Tibial artery (tissue), 4 donors: Measurements from ENCODE around the gene FBXO9.
"Not testable (repeated sequence)": the region's sequence is repeated elsewhere in the genome, so short reads cannot be mapped to it uniquely, and the experiment has no call there.

Experiments
- DNase-seq, 2 donors: peaks; one replicate each; pipeline ENCODE4 v3.0.0-alpha.2; 2019
- H3K27ac ChIP-seq, 2 donors: fragments of 200-600 bp; sonication (generic) in 1 of 2; 1 replicate in 1 of 2; 2 replicates in 1 of 2; pipeline ENCODE4 v1.5.1; 2018 to 2019; ENCODE audit warnings: mild to moderate bottlenecking in 1 of 2
- H3K27me3 ChIP-seq, 2 donors: fragments of 200-600 bp; sonication (generic) in 1 of 2; one replicate each; pipeline versions ENCODE4 v1.5.1 to v1.6.0; 2016 to 2019
- H3K36me3 ChIP-seq, 3 donors: fragments of 200-600 bp; sonication (generic) in 2 of 3; one replicate each; pipeline ENCODE4 v1.5.1; 2016 to 2019; ENCODE audit warnings: mild to moderate bottlenecking in 2 of 3
- H3K4me1 ChIP-seq, 4 donors: fragments of 200-600 bp; sonication (generic) in 2 of 4; 1 replicate in 3 of 4; 2 replicates in 1 of 4; pipeline ENCODE4 v1.5.1; 2016 to 2019
- H3K4me3 ChIP-seq, 2 donors: fragments of 200-600 bp; sonication (generic) in 1 of 2; 1 replicate in 1 of 2; 2 replicates in 1 of 2; pipeline ENCODE4 v1.5.1; 2018 to 2019; ENCODE audit warnings: mild to moderate bottlenecking in 2 of 2
- H3K9me3 ChIP-seq, 3 donors: fragments of 200-600 bp; sonication (generic) in 1 of 3; one replicate each; pipeline ENCODE4 v1.5.1; 2016 to 2019
- intact Hi-C: fragments of 100-400 bp; cut with DNase I; formaldehyde crosslinking; loops from one replicate; pipeline ENCODE4 v1.15.0; 2023; ENCODE audit warnings: low total_unique reads
- TF ChIP-seq, protein P1 (sequence below), 2 experiments: fragments of 200-600 bp in 1 of 2; fragments of 450-650 bp in 1 of 2; IDR thresholded peaks; one replicate each; pipeline ENCODE4 v1.5.1; 2017 to 2019; ENCODE audit warnings: antibody characterized with exemption in 2 of 2, mild to moderate bottlenecking in 1 of 2, moderate library complexity in 1 of 2

The FBXO9 gene

DNA sequence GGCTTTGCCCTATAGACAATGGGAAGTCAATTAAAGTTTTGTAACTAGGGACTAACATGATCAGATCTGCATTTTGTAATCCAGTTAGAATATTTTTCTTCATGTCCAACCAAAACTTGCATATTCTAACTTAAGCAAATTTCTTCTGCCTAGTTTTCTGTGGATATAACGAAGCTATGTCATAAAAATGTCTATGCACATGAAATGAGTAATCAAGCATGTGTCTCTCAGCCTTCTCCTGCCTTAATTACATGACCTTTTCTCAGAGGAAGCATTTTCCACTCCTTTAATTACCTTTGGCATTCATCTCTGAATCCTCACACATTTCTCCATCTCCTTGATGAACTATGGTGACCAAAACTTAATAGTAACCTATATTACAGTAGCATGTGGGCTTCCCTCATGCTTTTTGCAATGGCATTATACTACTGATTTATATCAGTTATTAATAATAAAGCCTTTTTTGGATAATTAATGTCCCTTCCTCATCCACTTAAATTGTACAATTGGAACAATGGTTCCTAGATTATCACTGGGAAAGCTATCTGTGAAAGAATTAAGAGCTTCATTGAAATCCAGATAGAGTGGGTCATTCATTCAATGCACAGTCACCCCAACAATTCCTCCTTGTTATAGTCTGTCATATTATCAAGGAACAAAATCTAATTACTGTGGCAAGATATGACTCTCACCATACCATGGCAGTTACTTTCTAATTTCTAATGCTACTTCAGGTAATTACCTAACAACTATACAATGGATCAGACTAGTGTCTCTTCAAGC is 19.1 kb upstream of the FBXO9 start:
- Histone ChIP-seq H3K9me3 (no peaks in the 10 kb centered on the region), H3K27me3 (no peaks in the 10 kb centered on the region), H3K36me3 (peaks cover 0 to 4% (median 2%) of the 10 kb centered on the region in 3 donors), H3K4me3 (no peak overlapping the region), H3K27ac (no peak overlapping the region), H3K4me1 (peaks cover 0 to 35% (median 23%) of the 10 kb centered on the region in 4 donors)
- intact Hi-C loops, result no loop called here
- no peak for DNase-seq
- TF ChIP-seq, protein P1, sequence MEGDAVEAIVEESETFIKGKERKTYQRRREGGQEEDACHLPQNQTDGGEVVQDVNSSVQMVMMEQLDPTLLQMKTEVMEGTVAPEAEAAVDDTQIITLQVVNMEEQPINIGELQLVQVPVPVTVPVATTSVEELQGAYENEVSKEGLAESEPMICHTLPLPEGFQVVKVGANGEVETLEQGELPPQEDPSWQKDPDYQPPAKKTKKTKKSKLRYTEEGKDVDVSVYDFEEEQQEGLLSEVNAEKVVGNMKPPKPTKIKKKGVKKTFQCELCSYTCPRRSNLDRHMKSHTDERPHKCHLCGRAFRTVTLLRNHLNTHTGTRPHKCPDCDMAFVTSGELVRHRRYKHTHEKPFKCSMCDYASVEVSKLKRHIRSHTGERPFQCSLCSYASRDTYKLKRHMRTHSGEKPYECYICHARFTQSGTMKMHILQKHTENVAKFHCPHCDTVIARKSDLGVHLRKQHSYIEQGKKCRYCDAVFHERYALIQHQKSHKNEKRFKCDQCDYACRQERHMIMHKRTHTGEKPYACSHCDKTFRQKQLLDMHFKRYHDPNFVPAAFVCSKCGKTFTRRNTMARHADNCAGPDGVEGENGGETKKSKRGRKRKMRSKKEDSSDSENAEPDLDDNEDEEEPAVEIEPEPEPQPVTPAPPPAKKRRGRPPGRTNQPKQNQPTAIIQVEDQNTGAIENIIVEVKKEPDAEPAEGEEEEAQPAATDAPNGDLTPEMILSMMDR (IDR thresholded peaks at IDR 0.05), result no peak

DNA sequence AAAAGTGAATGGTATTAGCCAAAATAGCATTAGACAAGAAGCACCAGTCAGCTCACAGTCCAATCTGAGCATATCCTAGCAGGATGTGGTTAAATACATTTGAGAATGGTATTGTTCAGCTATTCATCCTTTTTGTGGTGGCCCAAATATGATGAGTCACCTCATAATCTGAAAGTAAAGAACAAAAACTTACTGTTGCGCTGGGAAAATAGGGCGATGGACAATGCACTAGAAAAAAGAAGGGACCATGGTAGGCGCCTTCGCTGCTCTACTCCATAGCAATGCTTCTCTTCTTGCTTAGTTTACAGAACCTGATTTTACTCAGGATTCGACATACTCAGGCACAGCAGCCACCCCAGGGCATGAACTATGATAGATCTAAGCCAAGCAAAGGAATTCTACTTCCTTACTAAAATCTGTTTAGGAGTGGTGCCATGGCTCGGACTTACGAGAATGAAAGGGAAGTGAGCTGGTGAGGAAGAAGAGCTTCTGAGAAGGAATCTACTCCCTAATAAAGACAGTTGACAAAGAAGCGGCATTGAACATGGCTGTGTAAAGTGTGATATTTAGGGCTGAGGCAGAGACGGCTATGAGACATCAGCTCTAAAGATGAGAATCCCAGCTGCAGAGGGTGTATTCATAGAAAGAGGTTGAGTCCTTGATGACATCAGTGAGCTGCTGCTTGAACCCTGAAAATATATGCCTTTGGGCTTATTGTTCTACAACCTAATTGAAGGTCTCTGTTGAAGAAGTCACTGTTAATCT is 16.6 kb upstream of the FBXO9 start:
- Histone ChIP-seq H3K9me3 (no peaks in the 10 kb centered on the region), H3K4me3 (no peak overlapping the region), H3K27me3 (no peaks in the 10 kb centered on the region), H3K36me3 (peaks cover 0 to 7% (median 5%) of the 10 kb centered on the region in 3 donors), H3K27ac (no peak overlapping the region), H3K4me1 (peaks cover 0 to 10% (median 7%) of the 10 kb centered on the region in 4 donors)
- intact Hi-C loops, result no loop called here
- no peak for DNase-seq
- TF ChIP-seq, protein P1 (IDR thresholded peaks at IDR 0.05), result no peak

DNA sequence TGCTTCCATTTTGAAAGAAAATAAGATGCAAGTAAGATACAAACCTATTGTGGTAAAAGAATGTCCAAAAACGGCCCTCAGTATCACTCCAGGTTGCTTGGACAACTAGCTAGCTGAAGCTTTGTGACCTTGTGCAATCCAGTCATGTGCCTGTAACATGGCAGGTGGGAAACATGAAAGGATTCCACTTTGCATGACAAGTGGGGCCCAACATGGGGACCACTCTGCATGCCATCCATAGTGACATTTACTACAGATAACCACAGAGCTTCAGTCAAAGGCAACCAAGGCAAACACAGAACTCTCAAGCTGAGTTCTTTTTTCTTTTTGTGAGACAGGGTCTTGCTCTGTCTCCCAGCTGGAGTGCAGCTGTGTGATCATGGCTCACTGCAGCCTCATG is 15.8 kb upstream of the FBXO9 start:
- Histone ChIP-seq H3K36me3 (peaks cover 0 to 7% (median 5%) of the 10 kb centered on the region in 3 donors), H3K27ac (no peak overlapping the region), H3K27me3 (no peaks in the 10 kb centered on the region), H3K4me1 (peaks cover 0 to 10% (median under 1%) of the 10 kb centered on the region in 4 donors), H3K4me3 (no peak overlapping the region), H3K9me3 (no peaks in the 10 kb centered on the region)
- intact Hi-C loops, result no loop called here
- TF ChIP-seq, protein P1 (IDR thresholded peaks at IDR 0.05), result no peak
- no peak for DNase-seq

DNA sequence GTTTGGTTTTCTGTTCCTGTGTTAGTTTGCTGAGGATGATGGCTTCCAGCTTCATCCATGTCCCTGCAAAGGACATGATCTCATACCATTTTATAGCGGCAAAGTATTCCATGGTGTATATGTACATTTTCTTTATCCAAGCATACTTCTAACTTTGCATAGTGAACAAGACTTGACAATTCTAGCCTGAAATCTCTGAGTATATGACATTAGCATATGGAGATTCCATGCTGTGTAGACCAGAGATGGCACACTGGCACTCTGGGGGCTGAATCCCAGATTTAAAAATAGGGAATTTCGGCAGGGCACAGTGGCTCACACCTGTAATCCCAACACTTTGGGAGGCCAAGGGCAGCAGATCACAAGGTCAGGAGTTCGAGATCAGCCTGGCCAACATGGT is 13.1 kb upstream of the FBXO9 start:
- H3K4me3 ChIP-seq, H3K9me3 ChIP-seq, H3K27ac ChIP-seq, H3K27me3 ChIP-seq, intact Hi-C loops, DNase-seq, H3K36me3 ChIP-seq: not testable (repeated sequence)
- peaks cover 0 to 27% (median 6%) of the 10 kb centered on the region in 4 donors for H3K4me1 ChIP-seq

DNA sequence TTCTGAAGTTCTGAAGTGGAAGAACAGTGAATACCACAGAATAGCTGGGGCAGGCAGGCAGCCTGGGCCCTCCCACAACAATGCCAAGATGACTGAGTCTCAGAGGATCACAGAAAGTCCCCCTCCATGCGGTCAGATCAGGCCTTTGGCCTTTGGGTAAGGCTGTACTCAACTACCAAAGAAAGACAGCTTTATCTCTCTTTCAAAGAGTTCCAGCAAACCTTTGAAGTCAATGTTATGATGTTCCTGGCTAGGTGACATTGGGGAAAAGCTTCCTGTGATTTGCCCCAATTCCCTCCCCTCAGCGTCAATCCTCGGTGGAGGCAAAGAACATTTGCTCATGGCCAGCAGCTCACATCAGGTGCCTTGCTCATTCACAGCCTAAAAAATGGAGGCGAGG is 10.7 kb upstream of the FBXO9 start:
- intact Hi-C loops, result no loop called here
- Histone ChIP-seq H3K4me3 (no peak overlapping the region), H3K27ac (no peak overlapping the region), H3K36me3 (peaks cover 0 to 7% (median 5%) of the 10 kb centered on the region in 3 donors), H3K9me3 (no peaks in the 10 kb centered on the region), H3K4me1 (peaks cover 0 to 43% (median 24%) of the 10 kb centered on the region in 4 donors), H3K27me3 (no peaks in the 10 kb centered on the region)
- TF ChIP-seq, protein P1 (IDR thresholded peaks at IDR 0.05), result no peak
- no peak for DNase-seq

DNA sequence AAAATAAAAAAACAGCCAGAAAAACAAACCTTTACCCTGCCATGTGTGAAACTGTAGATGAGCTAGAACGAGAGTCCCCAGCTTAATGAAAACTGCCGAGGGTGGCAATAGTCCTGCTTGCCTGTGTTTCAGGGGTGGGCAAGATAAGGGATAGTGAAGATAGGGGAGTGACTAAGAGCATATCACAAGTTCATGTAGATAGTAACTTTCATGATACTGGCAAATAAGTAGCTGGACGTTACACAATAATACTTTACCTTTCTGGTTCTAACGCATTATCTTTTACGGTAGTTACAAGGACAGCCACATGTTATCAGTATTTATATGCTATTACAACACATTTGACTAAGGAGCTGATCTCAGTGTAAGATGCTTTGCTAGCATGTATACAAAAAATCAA is 9.3 kb upstream of the FBXO9 start:
- Histone ChIP-seq H3K27me3 (no peaks in the 10 kb centered on the region), H3K4me3 (no peak overlapping the region), H3K4me1 (peaks cover 0 to 56% (median 35%) of the 10 kb centered on the region in 4 donors), H3K27ac (no peak overlapping the region), H3K9me3 (no peaks in the 10 kb centered on the region), H3K36me3 (peaks cover 0 to 7% (median 5%) of the 10 kb centered on the region in 3 donors)
- TF ChIP-seq, protein P1 (IDR thresholded peaks at IDR 0.05), result no peak
- no peak for DNase-seq
- intact Hi-C loops, result no loop called here
